Measurements from ENCODE around the gene HOXD10.

The HOXD10 gene

GRCh38 chr2:176096243-176096985, 20.2 kb upstream of the HOXD10 start:
- DNase-seq (ENCODE audit: low read depth in 2 of 2), result no peak

GRCh38 chr2:176096986-176097819, 19.4 kb upstream of the HOXD10 start:
- no peak for DNase-seq (ENCODE audit: low read depth in 2 of 2)

- no peak for DNase-seq (ENCODE audit: low read depth in 2 of 2)
Measured at GRCh38 chr2:176097820-176098365, 18.7 kb upstream of the HOXD10 start.

- no peak for DNase-seq (ENCODE audit: low read depth in 2 of 2)
Measured at GRCh38 chr2:176098366-176099158, 18.0 kb upstream of the HOXD10 start.

- no peak for DNase-seq (ENCODE audit: low read depth in 2 of 2)
Measured at GRCh38 chr2:176099159-176099727, 17.3 kb upstream of the HOXD10 start.

- no peak for DNase-seq (ENCODE audit: low read depth in 2 of 2)
Measured at GRCh38 chr2:176099728-176100546, 16.6 kb upstream of the HOXD10 start, which contains the start of gene HOXD12. Gene HOXD12, plus strand, starts transcription at chr2:176099795. Its CDS starts 7 bp downstream, at chr2:176099802.

- no peak for DNase-seq (ENCODE audit: low read depth in 2 of 2)
Measured at GRCh38 chr2:176100547-176101140, 15.9 kb upstream of the HOXD10 start.

GRCh38 chr2:176101216-176101830, 15.3 kb upstream of the HOXD10 start:
- DNase-seq (ENCODE audit: low read depth in 2 of 2), result no peak

GRCh38 chr2:176101842-176102241, 14.7 kb upstream of the HOXD10 start:
- DNase-seq (ENCODE audit: low read depth in 2 of 2), result no peak

GRCh38 chr2:176102309-176102866, 14.2 kb upstream of the HOXD10 start:
- DNase-seq (ENCODE audit: low read depth in 2 of 2), result no peak

- no peak for DNase-seq (ENCODE audit: low read depth in 2 of 2)
Measured at GRCh38 chr2:176103194-176103593, 13.4 kb upstream of the HOXD10 start.

- no peak for DNase-seq (ENCODE audit: low read depth in 2 of 2)
Measured at GRCh38 chr2:176103742-176104315, 12.7 kb upstream of the HOXD10 start.

GRCh38 chr2:176104316-176105077, 12.1 kb upstream of the HOXD10 start:
- no peak for DNase-seq (ENCODE audit: low read depth in 2 of 2)

- DNase-seq (ENCODE audit: low read depth in 2 of 2), result no peak
Measured at GRCh38 chr2:176105078-176105729, 11.4 kb upstream of the HOXD10 start.

- DNase-seq (ENCODE audit: low read depth in 2 of 2), result no peak
Measured at GRCh38 chr2:176105730-176106580, 10.6 kb upstream of the HOXD10 start.

GRCh38 chr2:176106581-176107539, 9.7 kb upstream of the HOXD10 start, which contains the start of gene HOXD11:
Gene HOXD11, plus strand, starts transcription at chr2:176107280. Its CDS starts 76 bp downstream, at chr2:176107356.
- no peak for DNase-seq (ENCODE audit: low read depth in 2 of 2)
